ENCODE results near the gene SPIRE2.
"Not testable (repeated sequence)": the region's sequence is repeated elsewhere in the genome, so short reads cannot be mapped to it uniquely, and the experiment has no call there.

The SPIRE2 gene

DNA sequence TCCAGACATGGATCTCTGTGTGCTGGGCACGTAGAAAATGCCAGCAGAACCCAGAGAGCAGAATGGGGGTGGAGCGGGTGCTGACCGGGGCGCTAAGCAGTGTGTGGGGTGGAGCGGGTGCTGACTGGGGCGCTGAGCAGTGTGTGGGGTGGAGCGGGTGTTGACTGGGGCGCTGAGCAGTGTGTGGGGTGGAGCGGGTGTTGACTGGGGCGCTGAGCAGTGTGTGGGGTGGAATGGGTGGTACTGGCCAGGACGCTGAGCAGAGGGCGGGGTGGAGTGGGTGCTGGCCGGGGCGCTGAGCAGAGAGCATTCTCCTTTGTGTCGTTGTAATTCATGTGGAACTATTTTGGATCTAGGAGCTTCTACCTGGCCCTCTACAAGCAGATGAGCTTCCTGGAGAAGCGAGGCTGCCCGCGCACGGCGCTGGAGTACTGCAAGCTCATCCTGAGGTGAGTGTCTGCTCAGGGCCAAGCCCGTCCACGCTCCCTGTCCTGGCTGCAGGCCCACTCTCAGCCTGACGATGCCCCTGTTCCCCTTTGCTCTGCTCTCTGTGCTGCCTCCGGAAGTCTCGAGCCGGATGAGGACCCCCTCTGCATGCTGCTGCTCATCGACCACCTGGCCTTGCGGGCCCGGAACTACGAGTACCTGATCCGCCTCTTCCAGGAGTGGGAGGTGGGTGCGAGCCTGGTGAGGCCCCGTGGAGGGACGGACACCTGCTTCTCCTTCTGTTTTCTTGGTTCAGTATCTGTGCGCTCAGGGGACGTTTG is 70.1 kb downstream of the SPIRE2 start:
- DNase-seq (ENCODE audit: low spot score) = no peak

DNA sequence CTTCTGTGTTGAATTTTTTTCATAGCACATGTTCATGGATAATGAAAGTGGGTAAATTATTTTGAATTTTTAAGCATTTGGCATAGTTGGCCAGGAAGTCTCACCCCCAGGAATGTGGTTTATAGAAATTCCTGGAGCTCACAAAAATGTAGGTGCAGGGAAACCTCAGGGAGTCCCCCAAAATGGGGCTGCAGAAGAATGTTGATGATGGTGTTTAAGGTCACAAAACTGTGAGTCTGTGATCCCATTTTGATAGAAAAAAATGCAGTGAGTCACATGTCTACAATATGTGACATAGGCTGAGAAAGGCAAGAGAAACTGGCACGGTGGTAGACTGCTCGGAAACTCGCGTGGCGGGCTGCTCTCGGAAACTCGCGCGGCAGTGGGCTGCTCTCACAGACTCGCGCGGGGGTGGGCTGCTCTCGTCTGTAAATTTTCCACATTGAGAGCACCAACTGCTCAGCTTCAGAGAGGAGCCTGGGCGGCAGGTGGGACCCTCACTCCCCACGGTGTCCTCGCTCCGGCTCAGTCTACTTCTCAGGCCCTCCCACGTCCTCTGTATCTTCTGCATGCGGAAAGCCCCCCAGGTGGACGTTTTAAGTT is 71.7 kb downstream of the SPIRE2 start:
- peak; percentile 65 for DNase-seq (ENCODE audit: low spot score)

GRCh38 chr16:89900885-89901284 is 72.6 kb downstream of the SPIRE2 start:
- no peak for DNase-seq (ENCODE audit: low spot score)

GRCh38 chr16:89902980-89903379 is 74.7 kb downstream of the SPIRE2 start:
- no peak for DNase-seq (ENCODE audit: low spot score)

GRCh38 chr16:89903908-89904515 is 75.7 kb downstream of the SPIRE2 start:
- no peak for DNase-seq (ENCODE audit: low spot score)

DNA sequence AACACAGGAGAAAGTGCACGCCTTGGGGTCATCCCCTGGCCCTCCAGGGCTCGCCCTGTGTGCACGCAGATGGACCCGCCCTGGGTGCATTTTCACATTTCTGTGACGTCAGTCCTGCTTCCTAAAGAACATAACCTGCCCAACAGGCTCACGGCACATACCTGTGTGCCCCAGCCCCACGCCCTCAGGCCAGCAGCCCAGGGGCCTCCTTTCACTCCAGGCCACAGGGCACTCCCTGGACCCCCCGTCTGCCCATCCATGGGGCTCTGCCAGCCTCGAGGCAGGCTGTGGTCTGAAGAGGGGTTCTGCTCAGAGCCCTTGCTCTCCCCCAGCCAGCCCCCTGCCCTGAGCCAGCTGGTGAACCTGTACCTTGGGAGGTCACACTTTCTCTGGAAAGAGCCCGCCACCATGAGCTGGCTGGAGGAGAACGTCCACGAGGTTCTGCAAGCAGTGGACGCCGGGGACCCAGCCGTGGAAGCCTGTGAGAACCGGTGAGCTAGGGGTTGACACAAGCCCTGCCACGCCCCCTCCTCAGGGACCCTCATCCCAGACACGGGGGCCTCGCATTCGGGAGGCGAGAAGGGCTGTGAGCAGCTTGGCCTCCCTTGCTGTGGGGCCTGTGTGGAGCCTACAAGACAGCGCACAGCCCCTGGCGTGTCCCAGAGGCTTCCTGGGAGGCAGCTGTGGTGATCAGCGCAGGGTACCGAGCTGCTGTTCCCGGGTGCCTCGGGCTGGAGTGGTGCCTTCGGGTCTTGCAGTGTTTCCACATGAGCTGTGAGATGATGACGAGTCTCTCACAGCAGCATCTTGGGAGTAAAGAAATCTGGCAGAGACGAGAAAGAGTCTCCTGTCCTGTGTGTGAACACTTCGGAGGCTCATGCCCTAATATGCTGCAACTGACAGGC is 76.6 kb downstream of the SPIRE2 start:
- no peak for DNase-seq (ENCODE audit: low spot score)

DNA sequence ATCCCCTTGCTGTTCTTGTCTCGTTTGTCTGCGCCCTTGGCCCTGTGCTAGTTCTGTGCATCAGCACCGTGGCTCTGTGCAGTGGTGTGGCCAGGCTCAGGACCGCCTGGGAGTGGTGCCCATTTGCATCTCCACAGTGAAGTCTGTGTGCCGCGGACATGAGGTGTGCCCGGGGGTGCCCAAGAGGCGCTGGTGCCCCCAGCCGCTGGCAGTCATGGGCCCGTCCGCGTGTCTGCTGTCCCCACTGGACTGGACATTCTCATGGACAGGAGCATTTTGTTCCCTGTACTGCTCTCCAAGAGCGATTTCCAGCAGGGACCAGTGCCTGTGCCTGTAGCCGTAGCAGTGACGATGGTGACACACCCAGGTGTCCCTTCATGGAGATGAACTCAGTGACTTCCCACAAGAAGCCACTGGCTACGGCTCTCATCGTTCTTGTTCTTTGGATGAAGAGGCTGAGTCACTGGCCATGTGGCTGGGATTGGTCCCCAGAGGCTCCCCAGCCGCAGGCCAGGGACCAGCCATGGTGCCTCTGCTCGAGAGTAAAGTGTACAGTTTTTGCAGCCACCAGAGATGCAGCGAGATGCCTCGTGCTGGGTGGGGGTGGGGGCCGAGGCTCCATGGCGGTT is 77.3 kb downstream of the SPIRE2 start:
- no peak for DNase-seq (ENCODE audit: low spot score)

- DNase-seq (ENCODE audit: low spot score) = no peak
Measured at GRCh38 chr16:89906140-89907025, 78.1 kb downstream of the SPIRE2 start.

DNA sequence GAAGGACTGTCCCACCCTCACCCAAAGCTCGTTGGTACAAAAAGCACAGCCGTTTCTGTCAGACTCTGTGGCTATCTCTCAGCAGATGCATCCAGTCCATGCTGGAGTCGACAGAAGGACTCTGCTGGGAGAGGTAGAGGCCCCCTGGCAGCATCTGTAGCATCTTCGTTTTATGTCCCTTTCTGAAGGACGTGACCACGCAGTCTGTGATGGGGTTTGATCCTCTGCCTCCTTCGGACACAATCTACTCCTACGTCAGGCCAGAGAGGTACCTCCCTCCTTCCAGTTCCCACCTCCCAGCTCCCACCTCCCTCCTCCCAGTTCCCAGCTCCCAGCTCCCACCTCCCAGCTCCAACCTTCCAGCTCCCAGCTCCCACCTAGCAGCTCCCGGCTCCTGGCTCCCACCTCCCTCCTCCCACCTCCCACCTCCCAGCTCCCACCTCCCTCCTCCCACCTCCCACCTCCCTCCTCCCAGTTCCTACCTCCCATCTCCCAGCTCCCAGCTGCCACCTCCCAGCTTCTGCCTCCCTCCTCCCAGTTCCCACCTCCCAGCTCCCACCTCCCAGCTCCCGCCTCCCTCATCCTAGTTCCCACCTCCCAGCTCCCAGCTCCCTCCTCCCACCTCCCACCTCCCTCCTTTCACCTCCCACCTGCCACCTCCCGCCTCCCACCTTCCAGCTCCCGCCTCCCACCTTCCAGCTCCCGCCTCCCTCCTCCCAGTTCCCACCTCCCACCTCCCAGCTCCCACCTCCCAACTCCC is 79.0 kb downstream of the SPIRE2 start:
- no peak for DNase-seq (ENCODE audit: low spot score)

DNA sequence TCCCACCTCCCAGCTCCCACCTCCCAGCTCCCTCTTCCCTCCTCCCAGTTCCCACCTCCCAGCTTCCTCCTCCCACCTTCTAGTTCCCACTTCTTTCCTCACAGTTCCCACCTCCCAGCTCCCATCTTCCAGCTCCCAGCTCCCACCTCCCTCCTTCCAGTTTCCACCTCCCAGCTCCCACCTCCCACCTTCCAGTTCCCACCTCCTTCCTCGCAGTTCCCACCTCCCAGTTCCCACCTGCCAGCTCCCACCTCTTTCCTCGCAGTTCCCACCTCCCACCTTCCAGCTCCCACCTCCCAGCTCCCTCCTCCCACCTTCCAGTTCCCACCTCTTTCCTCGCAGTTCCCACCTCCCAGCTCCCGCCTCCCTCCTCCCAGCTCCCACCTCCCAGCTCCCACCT is 80.0 kb downstream of the SPIRE2 start:
- DNase-seq (ENCODE audit: low spot score) = no peak

- DNase-seq (ENCODE audit: low spot score) = peak; percentile 88
Measured at GRCh38 chr16:89909777-89910716, 81.8 kb downstream of the SPIRE2 start.

- DNase-seq (ENCODE audit: low spot score) = no peak
Measured at GRCh38 chr16:89910717-89911354, 82.6 kb downstream of the SPIRE2 start.

- no peak for DNase-seq (ENCODE audit: low spot score)
Measured at GRCh38 chr16:89911375-89911774, 83.1 kb downstream of the SPIRE2 start.

DNA sequence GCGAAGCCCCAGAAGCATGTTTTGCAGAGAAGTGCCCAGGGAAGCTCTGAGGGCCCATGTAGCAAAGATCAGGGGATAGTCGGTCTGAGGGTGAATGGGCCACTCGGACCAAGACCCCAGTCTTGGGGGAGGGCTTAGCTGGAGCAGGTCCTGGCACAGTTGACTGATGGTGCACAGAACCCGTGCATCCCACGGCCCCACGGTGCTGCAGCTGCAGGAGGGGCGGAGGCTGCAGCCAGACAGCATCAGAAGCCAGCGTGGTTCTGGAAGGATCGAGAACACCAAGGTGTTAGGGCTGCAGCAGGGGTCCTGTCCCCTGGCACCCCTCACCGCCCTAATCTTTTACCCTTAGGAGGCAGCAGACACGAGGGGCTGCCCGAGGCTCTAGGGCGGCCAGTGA is 83.9 kb downstream of the SPIRE2 start:
- no peak for DNase-seq (ENCODE audit: low spot score)

DNA sequence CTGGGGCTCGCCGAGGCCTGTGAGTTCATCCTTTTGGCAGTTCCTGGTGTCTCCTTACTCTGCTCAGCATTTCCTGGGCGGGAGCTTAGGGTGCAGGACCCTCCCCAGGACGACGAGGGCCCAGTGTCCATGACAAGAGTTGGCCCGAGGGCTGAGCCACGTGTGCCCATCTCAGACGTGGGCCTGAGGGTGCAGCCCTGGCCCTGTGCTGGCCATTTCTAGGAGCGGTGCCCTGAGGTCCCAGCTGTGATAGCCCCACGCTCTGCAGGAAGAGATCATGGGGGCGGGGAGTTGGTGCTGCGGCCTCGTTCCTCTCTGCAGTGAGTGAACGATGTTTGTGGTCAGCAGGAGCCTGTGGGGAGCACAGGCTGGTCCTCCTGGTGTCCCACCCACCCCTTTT is 84.4 kb downstream of the SPIRE2 start:
- DNase-seq (ENCODE audit: low spot score) = no peak

DNA sequence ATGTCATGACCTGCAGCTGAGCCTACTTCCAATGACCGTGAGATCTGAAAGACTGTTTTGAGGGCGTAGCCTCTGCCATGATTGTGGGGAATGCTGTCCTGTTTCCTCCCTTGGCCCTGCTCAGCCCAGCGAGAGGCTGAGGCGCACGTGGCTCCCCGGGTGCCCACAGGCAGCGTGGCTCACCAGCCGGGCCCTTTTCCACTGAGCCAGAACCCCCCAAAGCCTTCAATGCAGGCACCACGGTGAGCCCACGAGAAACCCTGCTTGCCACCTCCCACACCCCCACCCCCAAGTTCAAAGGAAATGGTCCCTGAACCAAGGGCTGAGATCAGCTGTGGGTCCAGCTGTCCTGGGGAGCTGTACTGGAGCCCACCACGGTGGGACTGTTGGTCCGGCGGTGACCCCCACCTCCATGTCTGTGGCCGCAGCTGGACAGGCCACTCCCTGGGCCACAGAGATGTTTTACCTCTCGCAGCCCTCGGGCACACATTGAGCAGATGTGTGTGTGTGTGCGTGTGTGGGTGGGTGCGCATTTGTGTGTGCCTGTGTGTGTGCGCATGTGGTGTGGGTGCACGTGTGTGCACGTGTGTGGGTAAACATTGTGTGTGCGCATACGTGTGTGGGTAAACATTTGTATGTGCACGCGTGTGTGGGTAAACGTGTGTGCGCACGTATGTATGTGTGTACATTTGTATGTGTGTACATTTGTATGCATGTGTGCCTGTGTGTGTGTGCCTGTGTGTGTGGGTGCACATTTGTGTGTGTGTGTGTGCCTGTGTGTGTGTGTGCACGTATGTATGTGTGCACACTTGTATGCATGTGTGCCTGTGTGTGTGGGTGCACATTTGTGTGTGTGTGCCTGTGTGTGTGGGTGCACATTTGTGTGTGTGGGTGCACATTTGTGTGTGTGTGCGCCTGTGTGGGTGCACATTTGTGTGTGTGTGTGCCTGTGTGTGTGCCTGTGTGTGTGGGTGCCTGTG is 85.4 kb downstream of the SPIRE2 start:
- no peak for DNase-seq (ENCODE audit: low spot score)

GRCh38 chr16:89914642-89915285 is 86.5 kb downstream of the SPIRE2 start:
- DNase-seq (ENCODE audit: low spot score) = not testable (repeated sequence)
